Prostate gland (tissue), 2 donors: Measurements from ENCODE around the gene ACTR1B. TPM values are rescaled to one million over a fixed set of nuclear protein-coding genes. Genes with fewer than 3 reads are reported as not detected.
"Not testable (repeated sequence)": the region's sequence is repeated elsewhere in the genome, so short reads cannot be mapped to it uniquely, and the experiment has no call there.

Source experiments
- DNase-seq: peaks from one replicate; pipeline ENCODE4 v3.0.0-alpha.2; 2019; ENCODE audit warnings: low spot score
- H3K27ac ChIP-seq, 2 donors: fragments of 200-600 bp; sonication (generic); 2 replicates each; pipeline ENCODE4 v1.5.1; 2017 to 2019
- H3K27me3 ChIP-seq: fragments of 200-600 bp; sonication (generic); replicated peaks from 2 replicates; pipeline ENCODE4 v1.5.1; 2019; ENCODE audit not compliant: insufficient read depth
- H3K36me3 ChIP-seq, 2 donors: fragments of 200-600 bp; sonication (generic); 1 replicate in 1 of 2; 2 replicates in 1 of 2; pipeline versions ENCODE4 v1.5.1 to v1.8.1; 2017 to 2019
- H3K4me1 ChIP-seq: fragments of 200-600 bp; sonication (generic); replicated peaks from 2 replicates; pipeline ENCODE4 v1.5.1; 2019
- H3K4me3 ChIP-seq, 2 donors: fragments of 200-600 bp; sonication (generic); 2 replicates each; pipeline ENCODE4 v1.5.1; 2017 to 2019
- H3K9me3 ChIP-seq: fragments of 200-600 bp; sonication (generic); 2 replicates; pipeline ENCODE4 v1.5.1; 2017
- POLR2A ChIP-seq: fragments of 450-650 bp; IDR thresholded peaks from one replicate; pipeline ENCODE4 v1.6.1; 2016; ENCODE audit warnings: antibody characterized with exemption, mild to moderate bottlenecking
- POLR2AphosphoS5 ChIP-seq: sonication (generic); formaldehyde crosslinking; IDR thresholded peaks from one replicate; pipeline ENCODE4 v1.6.1; 2017; ENCODE audit warnings: antibody characterized with exemption
- WGBS: methylation state at CpG from one replicate; pipeline ENCODE4 v1.1.5; 2018; 5-methylcytosine and 5-hydroxymethylcytosine counted together
- intact Hi-C: fragments of 100-400 bp; cut with DNase I; formaldehyde crosslinking; loops from one replicate; pipeline ENCODE4 v1.14.2; 2022
- total RNA-seq, 2 donors: library from RNA; depleted of rRNA; stranded (reverse); fragments of >200 nt; gene quantifications; one replicate each; pipeline ENCODE4 v1.1.0, GENCODE V29; 2016
- TF ChIP-seq, protein P1 (sequence below), 4 experiments: fragments of 200-600 bp in 2 of 4; fragments of 450-650 bp in 2 of 4; sonication (generic) in 2 of 4; IDR thresholded peaks; 1 replicate in 3 of 4; 2 replicates in 1 of 4; pipeline ENCODE4 v1.5.1; 2016 to 2019; ENCODE audit warnings: antibody characterized with exemption in 4 of 4, mild to moderate bottlenecking in 2 of 4, moderate library complexity in 2 of 4

ACTR1B gene
- 100 to 1,000 TPM in 1 of 2 donors, 10 to 100 TPM in 1; 80.5 to 102 TPM for total RNA-seq

DNA sequence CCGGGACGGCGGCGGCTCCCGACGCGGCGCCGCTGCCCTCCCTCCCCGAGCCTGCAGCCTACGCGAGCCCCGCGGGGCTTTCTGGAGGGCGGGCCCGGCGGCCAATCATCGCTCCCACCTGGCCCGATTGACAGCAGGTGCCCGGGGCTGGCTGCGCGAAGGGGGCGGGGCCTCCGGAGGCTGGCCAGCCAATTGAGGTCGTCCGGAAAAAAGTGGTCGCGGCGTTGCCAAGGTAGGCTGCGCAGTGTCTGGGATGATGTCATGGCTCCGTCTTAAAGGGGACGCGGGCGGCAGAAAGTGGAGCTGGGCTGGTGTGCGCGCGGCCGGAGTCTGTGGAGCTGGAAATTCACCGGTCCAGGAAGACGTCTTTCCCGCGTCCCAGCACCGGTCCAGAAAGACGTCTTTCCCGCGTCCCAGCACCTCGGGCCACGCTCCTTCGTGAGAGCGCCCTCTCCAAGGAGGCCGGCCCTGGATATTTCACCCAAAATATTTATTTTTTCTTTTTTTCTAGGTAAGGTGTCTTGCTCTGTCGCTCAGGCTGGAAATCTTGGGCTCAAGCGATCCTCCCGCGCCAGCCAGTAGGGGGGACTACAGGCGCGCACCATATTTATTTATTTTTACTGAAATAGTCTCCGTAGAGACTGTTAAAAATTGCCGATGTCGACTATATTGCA lies at the start of gene ACTR1B:
Gene ACTR1B (minus strand): TSS at position 83 of the 674 bp plus-strand sequence. CDS start 154 bp downstream, outside the sequence.
- intact Hi-C loops: loop anchor here (1.0 to 10.0 kb wide), 2 partner anchors 18 to 331 kb away; partner anchors contain the start of genes COX5B and TMEM131
- Histone ChIP-seq H3K27me3 (no peaks in the 10 kb centered on the region), H3K36me3 (no peaks in the 10 kb centered on the region), H3K9me3 (no peaks in the 10 kb centered on the region), H3K4me3 (peak within 1 kb of the TSS; percentile 69 to 82), H3K4me1 (peaks cover 14% of the 10 kb centered on the region), H3K27ac (peak within 1 kb of the TSS; percentile 93 to 95)
- TF ChIP-seq, protein P1, sequence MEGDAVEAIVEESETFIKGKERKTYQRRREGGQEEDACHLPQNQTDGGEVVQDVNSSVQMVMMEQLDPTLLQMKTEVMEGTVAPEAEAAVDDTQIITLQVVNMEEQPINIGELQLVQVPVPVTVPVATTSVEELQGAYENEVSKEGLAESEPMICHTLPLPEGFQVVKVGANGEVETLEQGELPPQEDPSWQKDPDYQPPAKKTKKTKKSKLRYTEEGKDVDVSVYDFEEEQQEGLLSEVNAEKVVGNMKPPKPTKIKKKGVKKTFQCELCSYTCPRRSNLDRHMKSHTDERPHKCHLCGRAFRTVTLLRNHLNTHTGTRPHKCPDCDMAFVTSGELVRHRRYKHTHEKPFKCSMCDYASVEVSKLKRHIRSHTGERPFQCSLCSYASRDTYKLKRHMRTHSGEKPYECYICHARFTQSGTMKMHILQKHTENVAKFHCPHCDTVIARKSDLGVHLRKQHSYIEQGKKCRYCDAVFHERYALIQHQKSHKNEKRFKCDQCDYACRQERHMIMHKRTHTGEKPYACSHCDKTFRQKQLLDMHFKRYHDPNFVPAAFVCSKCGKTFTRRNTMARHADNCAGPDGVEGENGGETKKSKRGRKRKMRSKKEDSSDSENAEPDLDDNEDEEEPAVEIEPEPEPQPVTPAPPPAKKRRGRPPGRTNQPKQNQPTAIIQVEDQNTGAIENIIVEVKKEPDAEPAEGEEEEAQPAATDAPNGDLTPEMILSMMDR (IDR thresholded peaks at IDR 0.05): peak in 3 of 4 experiments; percentile 31 to 69 (median 61)
- TF ChIP-seq POLR2A (peak; percentile 97), POLR2AphosphoS5 (peak; percentile 99)
- peak; percentile 98 for DNase-seq
- under 1% methylated on average over 54 of the region's 60 CpGs for WGBS

DNA sequence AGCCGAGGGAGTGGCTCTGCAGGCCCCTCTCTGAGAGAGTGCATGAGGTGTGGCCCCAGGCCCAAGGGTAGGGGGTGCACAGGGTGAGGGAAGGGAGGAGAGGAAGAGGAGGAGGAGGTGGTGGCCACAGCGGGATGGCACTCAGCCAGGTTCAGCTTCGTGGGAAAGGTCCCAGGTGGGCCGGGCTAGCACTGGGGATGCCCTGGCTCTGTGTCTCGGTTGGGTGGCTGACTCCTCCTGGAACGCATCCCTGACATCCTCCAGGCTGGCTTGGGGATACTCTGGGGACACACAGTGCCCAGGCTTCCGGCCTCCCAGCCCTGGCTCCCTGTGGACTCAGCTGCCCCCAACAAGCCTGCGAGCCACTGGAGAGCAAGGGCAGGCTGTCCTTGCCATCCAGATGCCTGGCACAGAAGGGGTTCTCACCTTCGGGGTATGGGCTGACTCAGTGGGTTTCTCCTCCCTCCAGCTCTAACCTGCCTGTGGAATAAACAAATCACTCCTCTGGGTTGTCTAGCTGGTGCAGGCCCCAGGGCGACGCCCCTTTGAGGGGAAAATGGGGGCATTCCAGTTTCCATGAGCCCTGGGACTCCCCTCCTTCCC lies 49.0 kb upstream of the ACTR1B start:
- no peaks in the 10 kb centered on the region for H3K36me3 ChIP-seq
- DNase-seq: no peak
- no peak overlapping the region for H3K27ac ChIP-seq
- no peak overlapping the region for H3K4me3 ChIP-seq
- intact Hi-C loops: no loop called here
- H3K27me3 ChIP-seq: no peaks in the 10 kb centered on the region
- no peak for TF ChIP-seq POLR2AphosphoS5
- TF ChIP-seq, protein P1 (IDR thresholded peaks at IDR 0.05): no peak
- no peak for TF ChIP-seq POLR2A
- WGBS: 78% methylated on average over 10 of the region's 11 CpGs
- no peaks in the 10 kb centered on the region for H3K9me3 ChIP-seq
- no peaks in the 10 kb centered on the region for H3K4me1 ChIP-seq

DNA sequence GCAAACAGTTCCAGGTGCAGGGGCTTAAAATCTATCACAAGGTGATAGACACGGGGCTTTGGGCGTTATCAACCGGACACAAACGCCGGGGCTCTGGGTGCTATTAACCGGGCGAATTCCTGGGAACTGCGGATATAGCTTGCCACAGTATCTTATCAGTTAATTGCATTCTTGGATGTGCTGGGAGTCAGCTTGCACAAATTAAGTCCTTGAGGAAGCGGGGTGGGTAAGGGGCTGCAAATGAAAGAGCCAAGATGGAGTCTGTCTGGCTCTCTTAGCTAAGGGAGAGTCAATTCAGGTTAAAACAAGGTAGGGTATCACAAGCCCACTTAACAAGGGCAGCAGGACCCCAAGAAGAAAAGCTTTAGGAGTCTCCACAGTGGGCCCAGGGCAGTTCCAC lies 48.3 kb upstream of the ACTR1B start:
- intact Hi-C loops, H3K36me3 ChIP-seq, DNase-seq, H3K27ac ChIP-seq, H3K9me3 ChIP-seq, H3K4me1 ChIP-seq, H3K27me3 ChIP-seq, H3K4me3 ChIP-seq: not testable (repeated sequence)
- 64% methylated on average over 9 of the region's 9 CpGs for WGBS

DNA sequence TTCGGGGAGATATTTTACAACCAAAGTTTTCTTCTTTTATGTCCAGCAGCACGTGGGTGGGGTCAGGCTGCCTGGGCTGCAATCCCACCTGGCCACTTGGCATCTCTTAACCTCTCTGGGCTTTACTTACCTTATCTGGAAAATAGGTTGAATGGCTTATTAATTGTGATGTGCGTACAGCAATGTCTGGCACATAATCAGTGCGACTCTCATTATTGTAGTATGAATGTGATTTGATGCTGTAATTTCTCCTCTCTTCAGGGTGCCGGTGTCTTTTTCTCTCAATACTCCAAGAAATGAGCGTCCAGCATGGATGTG lies 47.5 kb upstream of the ACTR1B start:
- Histone ChIP-seq H3K4me3 (no peak overlapping the region), H3K9me3 (no peaks in the 10 kb centered on the region), H3K4me1 (no peaks in the 10 kb centered on the region), H3K27me3 (no peaks in the 10 kb centered on the region), H3K27ac (no peak overlapping the region), H3K36me3 (no peaks in the 10 kb centered on the region)
- 71% methylated on average over 6 of the region's 6 CpGs for WGBS
- DNase-seq: no peak
- no peak for TF ChIP-seq POLR2AphosphoS5
- TF ChIP-seq POLR2A: no peak
- TF ChIP-seq, protein P1 (IDR thresholded peaks at IDR 0.05): no peak
- intact Hi-C loops: no loop called here

DNA sequence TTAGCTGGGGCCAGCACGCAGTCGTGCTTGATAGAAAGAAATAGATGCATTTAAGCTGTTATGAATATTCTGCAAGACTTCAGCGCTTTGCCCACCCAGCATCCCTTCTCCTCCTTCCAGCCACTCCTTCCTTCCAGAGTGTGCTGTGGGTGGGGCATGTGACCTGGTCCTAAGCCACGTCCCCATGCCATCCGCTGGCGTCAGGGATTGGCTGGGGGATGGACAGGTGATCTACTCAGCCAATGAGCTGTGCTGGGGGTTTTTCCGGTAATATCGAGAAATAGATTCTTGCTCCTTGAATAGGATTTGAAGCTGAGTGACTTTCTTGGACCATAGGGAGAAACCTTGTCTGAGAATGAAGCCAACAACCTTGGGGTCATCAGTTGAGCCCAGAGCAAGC lies 44.8 kb upstream of the ACTR1B start:
- intact Hi-C loops: no loop called here
- Histone ChIP-seq H3K4me3 (no peak overlapping the region), H3K27me3 (no peaks in the 10 kb centered on the region), H3K9me3 (no peaks in the 10 kb centered on the region), H3K4me1 (no peaks in the 10 kb centered on the region), H3K27ac (no peak overlapping the region), H3K36me3 (no peaks in the 10 kb centered on the region)
- 89% methylated on average over 8 of the region's 8 CpGs for WGBS
- no peak for DNase-seq
- TF ChIP-seq POLR2A (no peak), POLR2AphosphoS5 (no peak)
- TF ChIP-seq, protein P1 (IDR thresholded peaks at IDR 0.05): no peak
